Ureter (tissue), 1 donor: ENCODE results near the gene PTPRM. TPM values are rescaled to one million over a fixed set of nuclear protein-coding genes. Genes with fewer than 3 reads are reported as not detected.

Experiments used
- DNase-seq: peaks from one replicate; pipeline ENCODE4 v3.0.0-alpha.2; 2020; ENCODE audit warnings: low spot score
- total RNA-seq: library from RNA; stranded (reverse); gene quantifications from one replicate; pipeline ENCODE4 v1.2.4, GENCODE V29; 2023
- donor health status: DM: yes; HTN: yes; CAD: no.

Gene PTPRM
- total RNA-seq, 1 donor from 2014 or later, result 148 TPM

- DNase-seq, result peak; percentile 48
Observed at GRCh38 chr18:7567474-7568425, 634 bp downstream of the PTPRM start.

GRCh38 chr18:7568426-7568825 lies 1.3 kb downstream of the PTPRM start:
- DNase-seq, result peak; percentile 53

GRCh38 chr18:7571626-7572025 lies 4.5 kb downstream of the PTPRM start:
- DNase-seq, result no peak

- no peak for DNase-seq
Observed at GRCh38 chr18:7572822-7573221, 5.7 kb downstream of the PTPRM start.

GRCh38 chr18:7575465-7576028 lies 8.4 kb downstream of the PTPRM start:
- DNase-seq, result no peak

GRCh38 chr18:7576077-7576476 lies 9.0 kb downstream of the PTPRM start:
- no peak for DNase-seq

GRCh38 chr18:7576685-7577084 lies 9.6 kb downstream of the PTPRM start:
- no peak for DNase-seq

GRCh38 chr18:7577706-7578105 lies 10.6 kb downstream of the PTPRM start:
- no peak for DNase-seq

- no peak for DNase-seq
Observed at GRCh38 chr18:7579176-7579917, 12.2 kb downstream of the PTPRM start.

- DNase-seq, result no peak
Observed at GRCh38 chr18:7579918-7580542, 12.9 kb downstream of the PTPRM start.

GRCh38 chr18:7584646-7585275 lies 17.6 kb downstream of the PTPRM start:
- no peak for DNase-seq

- no peak for DNase-seq
Observed at GRCh38 chr18:7585276-7585670, 18.2 kb downstream of the PTPRM start.

- DNase-seq, result no peak
Observed at GRCh38 chr18:7586379-7586778, 19.3 kb downstream of the PTPRM start.

GRCh38 chr18:7590826-7591560 lies 23.9 kb downstream of the PTPRM start:
- no peak for DNase-seq

GRCh38 chr18:7592305-7593071 lies 25.4 kb downstream of the PTPRM start:
- DNase-seq, result no peak

- DNase-seq, result no peak
Observed at GRCh38 chr18:7593218-7593819, 26.2 kb downstream of the PTPRM start.

GRCh38 chr18:7596147-7596546 lies 29.0 kb downstream of the PTPRM start:
- no peak for DNase-seq

- no peak for DNase-seq
Observed at GRCh38 chr18:7597500-7597899, 30.4 kb downstream of the PTPRM start.

- DNase-seq, result no peak
Observed at GRCh38 chr18:7598167-7599047, 31.3 kb downstream of the PTPRM start.
